ENCODE data around the gene GET4. TPM values are rescaled to one million over a fixed set of nuclear protein-coding genes. Genes with fewer than 3 reads are reported as not detected.

Gene GET4
- polyA plus RNA-seq, 3 donors, result 20.1 to 36.8 (median 25.5) TPM

DNA sequence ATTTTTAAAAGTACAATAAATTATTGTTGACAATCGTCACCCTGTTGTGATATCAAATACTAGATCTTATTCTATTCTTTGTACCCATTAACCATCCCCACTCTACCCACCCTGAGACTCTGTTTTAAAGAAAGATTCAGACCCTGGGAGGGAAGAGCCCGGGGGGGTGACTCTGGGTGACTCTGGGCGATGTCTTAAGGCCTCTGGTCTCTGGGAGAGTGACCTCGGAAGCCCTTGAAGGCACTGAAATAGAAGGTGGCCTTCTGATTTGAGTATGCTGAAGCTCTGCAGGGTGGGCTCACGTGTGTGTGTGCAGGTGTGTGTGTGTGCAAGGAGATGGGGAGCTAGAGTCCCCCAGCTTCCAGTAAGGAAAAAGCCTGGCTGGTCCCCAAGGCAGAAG lies 68.4 kb downstream of the GET4 start:
- Mint-ChIP-seq H3K36me3 (peaks cover 22 to 45% of the 10 kb centered on the region in 2 donors), H3K4me1 (peaks cover 43% of the 10 kb centered on the region), H3K27ac (peak overlapping the region in 3 of 7 donors; percentile 6 to 80 (median 72)), H3K27me3 (ENCODE audit: low read depth in 3 of 3) (peaks cover 0 to 2% (median 1%) of the 10 kb centered on the region in 3 donors), H3K9me3 (peaks cover 0 to 3% (median 0%) of the 10 kb centered on the region in 7 donors), H3K4me3 (no peak overlapping the region)
- H3K9ac ChIP-seq (ENCODE audit: insufficient read depth, low read length, poor library complexity, severe bottlenecking), result no peak overlapping the region
- DNase-seq, result no peak
- WGBS (ENCODE audit: insufficient coverage), result 95% methylated on average over 4 of the region's 5 CpGs
- H3K36me3 ChIP-seq (replicated peaks in 1 of 2; ENCODE audit: control insufficient read depth in 1 of 2, insufficient read depth in 2 of 2, low read length in 2 of 2), result peaks cover 21 to 25% of the 10 kb centered on the region in 2 donors
- H3K27ac ChIP-seq (ENCODE audit: low read depth in 1 of 2, low read length in 2 of 2), result no peak overlapping the region
- intact Hi-C loops (cut with micrococcal nuclease), result no loop called here
- peaks cover 29 to 32% of the 10 kb centered on the region in 2 donors for H3K4me1 ChIP-seq (ENCODE audit: control insufficient read depth in 1 of 2, insufficient read depth in 2 of 2, low read length in 2 of 2)
- no peaks in the 10 kb centered on the region for H3K9me3 ChIP-seq (replicated peaks in 1 of 2; ENCODE audit: control insufficient read depth in 1 of 2, insufficient read depth in 1 of 2, low read length in 2 of 2)
- H3K27me3 ChIP-seq (ENCODE audit: control insufficient read depth in 2 of 2, insufficient read depth in 2 of 2, low read length in 2 of 2), result no peaks in the 10 kb centered on the region
- TF ChIP-seq, protein P1, sequence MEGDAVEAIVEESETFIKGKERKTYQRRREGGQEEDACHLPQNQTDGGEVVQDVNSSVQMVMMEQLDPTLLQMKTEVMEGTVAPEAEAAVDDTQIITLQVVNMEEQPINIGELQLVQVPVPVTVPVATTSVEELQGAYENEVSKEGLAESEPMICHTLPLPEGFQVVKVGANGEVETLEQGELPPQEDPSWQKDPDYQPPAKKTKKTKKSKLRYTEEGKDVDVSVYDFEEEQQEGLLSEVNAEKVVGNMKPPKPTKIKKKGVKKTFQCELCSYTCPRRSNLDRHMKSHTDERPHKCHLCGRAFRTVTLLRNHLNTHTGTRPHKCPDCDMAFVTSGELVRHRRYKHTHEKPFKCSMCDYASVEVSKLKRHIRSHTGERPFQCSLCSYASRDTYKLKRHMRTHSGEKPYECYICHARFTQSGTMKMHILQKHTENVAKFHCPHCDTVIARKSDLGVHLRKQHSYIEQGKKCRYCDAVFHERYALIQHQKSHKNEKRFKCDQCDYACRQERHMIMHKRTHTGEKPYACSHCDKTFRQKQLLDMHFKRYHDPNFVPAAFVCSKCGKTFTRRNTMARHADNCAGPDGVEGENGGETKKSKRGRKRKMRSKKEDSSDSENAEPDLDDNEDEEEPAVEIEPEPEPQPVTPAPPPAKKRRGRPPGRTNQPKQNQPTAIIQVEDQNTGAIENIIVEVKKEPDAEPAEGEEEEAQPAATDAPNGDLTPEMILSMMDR (IDR thresholded peaks at IDR 0.05), result no peak
- peaks cover 79% of the 10 kb centered on the region for H4K20me1 ChIP-seq (ENCODE audit: insufficient read depth, low read length)
- peaks cover 79% of the 10 kb centered on the region for H3K79me2 ChIP-seq (ENCODE audit: insufficient read depth, low read length)
- H3K4me3 ChIP-seq (replicated peaks in 1 of 3; ENCODE audit: low read depth in 2 of 3, low read length in 3 of 3), result no peak overlapping the region
- no peak overlapping the region for H2AFZ ChIP-seq (ENCODE audit: insufficient read depth, low read depth, low read length, poor library complexity, severe bottlenecking)
- no peak overlapping the region for H3K4me2 ChIP-seq (replicated peaks; ENCODE audit: extremely low read depth, low read length, poor library complexity, severe bottlenecking)

DNA sequence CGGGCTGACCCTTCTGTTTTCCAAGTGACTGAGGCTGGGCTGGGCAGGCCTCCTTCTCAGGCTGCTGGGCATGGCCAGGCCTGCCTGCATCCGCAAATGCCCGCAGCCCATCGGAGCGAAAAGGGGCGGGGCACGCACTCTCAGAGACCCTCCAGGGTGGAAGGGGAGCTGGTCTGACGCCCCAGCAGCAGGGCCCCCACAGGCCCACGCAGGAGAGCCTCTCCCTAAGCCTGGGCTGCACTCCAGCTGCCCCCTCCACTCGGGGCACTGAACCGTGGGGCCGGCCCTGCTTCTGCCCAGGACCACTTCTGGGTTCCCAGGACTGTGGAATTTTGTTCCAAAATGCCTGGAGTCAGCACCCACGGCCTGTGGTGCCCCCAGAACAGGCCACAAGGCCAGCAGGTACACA lies 68.8 kb downstream of the GET4 start:
- Mint-ChIP-seq H3K4me1 (peaks cover 43% of the 10 kb centered on the region), H3K4me3 (no peak overlapping the region), H3K27me3 (ENCODE audit: low read depth in 3 of 3) (peaks cover 0 to 4% (median 1%) of the 10 kb centered on the region in 3 donors), H3K27ac (peak overlapping the region in 2 of 7 donors; percentile 6 to 80), H3K9me3 (peaks cover 0 to 3% (median 0%) of the 10 kb centered on the region in 7 donors), H3K36me3 (peaks cover 23 to 45% of the 10 kb centered on the region in 2 donors)
- peaks cover 79% of the 10 kb centered on the region for H3K79me2 ChIP-seq (ENCODE audit: insufficient read depth, low read length)
- 94% methylated on average over 12 of the region's 13 CpGs for WGBS (ENCODE audit: insufficient coverage)
- H3K27me3 ChIP-seq (ENCODE audit: control insufficient read depth in 2 of 2, insufficient read depth in 2 of 2, low read length in 2 of 2), result no peaks in the 10 kb centered on the region
- H2AFZ ChIP-seq (ENCODE audit: insufficient read depth, low read depth, low read length, poor library complexity, severe bottlenecking), result no peak overlapping the region
- H3K9ac ChIP-seq (ENCODE audit: insufficient read depth, low read length, poor library complexity, severe bottlenecking), result no peak overlapping the region
- peaks cover 23 to 27% of the 10 kb centered on the region in 2 donors for H3K36me3 ChIP-seq (replicated peaks in 1 of 2; ENCODE audit: control insufficient read depth in 1 of 2, insufficient read depth in 2 of 2, low read length in 2 of 2)
- no peak for DNase-seq
- no peak overlapping the region for H3K27ac ChIP-seq (ENCODE audit: low read depth in 1 of 2, low read length in 2 of 2)
- TF ChIP-seq, protein P1 (IDR thresholded peaks at IDR 0.05), result no peak
- intact Hi-C loops (cut with micrococcal nuclease), result no loop called here
- H3K4me2 ChIP-seq (replicated peaks; ENCODE audit: extremely low read depth, low read length, poor library complexity, severe bottlenecking), result no peak overlapping the region
- no peak overlapping the region for H3K4me3 ChIP-seq (replicated peaks in 1 of 3; ENCODE audit: low read depth in 2 of 3, low read length in 3 of 3)
- H4K20me1 ChIP-seq (ENCODE audit: insufficient read depth, low read length), result peaks cover 79% of the 10 kb centered on the region
- no peaks in the 10 kb centered on the region for H3K9me3 ChIP-seq (replicated peaks in 1 of 2; ENCODE audit: control insufficient read depth in 1 of 2, insufficient read depth in 1 of 2, low read length in 2 of 2)
- peaks cover 28 to 32% of the 10 kb centered on the region in 2 donors for H3K4me1 ChIP-seq (ENCODE audit: control insufficient read depth in 1 of 2, insufficient read depth in 2 of 2, low read length in 2 of 2)
